HL-60 (cell line): ENCODE measurements around the gene RNU6-9.

ENCODE experiments used
- POLR2AphosphoS5 ChIP-seq: IDR thresholded peaks from 2 replicates; pipeline ENCODE4 v1.6.1; 2012; ENCODE audit warnings: low read depth
- REST ChIP-seq: IDR thresholded peaks from 2 replicates; pipeline ENCODE4 v1.6.1; 2012; ENCODE audit warnings: low read depth; ENCODE audit not compliant: insufficient replicate concordance
- TF ChIP-seq, protein P1 (sequence below): IDR thresholded peaks from one replicate; pipeline ENCODE4 v1.5.1; 2011; ENCODE audit warnings: low read length, control low read depth, inconsistent platforms; ENCODE audit not compliant: insufficient read depth

DNA sequence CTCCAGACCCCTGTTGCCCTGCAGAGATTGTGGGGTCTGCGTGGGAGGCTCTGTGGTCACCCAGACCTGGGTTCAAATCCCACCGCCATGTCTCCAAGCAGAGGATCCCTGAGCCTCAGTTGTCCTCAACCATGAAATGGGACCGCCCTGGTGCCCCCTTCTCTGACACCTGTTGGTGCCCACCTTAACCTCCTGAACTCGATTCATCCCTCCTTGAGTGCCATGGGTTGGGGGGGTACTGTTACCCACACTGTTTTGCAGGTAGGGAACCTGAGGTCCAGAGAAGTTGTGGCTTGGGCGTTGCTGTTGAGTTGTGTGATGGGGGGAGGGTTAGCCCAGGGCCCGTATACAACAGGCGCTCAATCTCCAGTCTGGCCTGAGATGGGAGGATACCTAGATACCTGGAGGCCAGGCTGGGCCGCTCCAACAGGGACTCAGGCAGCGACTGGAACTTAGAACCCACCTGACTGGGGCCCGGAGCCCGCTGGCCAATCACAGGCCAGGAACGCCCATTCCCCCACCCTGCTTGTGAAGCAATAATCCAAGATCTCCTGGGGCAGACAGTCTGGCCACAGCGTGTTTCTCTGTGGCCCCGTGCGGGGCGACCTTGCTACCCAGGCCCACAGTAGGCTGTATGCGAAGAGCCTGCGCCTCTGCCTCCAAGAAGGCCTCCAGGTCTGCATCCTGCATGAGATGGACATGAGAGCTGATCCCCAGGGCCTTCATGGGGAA is 35.4 kb downstream of the RNU6-9 start:
- TF ChIP-seq REST (no peak), POLR2AphosphoS5 (no peak)
- TF ChIP-seq, protein P1, sequence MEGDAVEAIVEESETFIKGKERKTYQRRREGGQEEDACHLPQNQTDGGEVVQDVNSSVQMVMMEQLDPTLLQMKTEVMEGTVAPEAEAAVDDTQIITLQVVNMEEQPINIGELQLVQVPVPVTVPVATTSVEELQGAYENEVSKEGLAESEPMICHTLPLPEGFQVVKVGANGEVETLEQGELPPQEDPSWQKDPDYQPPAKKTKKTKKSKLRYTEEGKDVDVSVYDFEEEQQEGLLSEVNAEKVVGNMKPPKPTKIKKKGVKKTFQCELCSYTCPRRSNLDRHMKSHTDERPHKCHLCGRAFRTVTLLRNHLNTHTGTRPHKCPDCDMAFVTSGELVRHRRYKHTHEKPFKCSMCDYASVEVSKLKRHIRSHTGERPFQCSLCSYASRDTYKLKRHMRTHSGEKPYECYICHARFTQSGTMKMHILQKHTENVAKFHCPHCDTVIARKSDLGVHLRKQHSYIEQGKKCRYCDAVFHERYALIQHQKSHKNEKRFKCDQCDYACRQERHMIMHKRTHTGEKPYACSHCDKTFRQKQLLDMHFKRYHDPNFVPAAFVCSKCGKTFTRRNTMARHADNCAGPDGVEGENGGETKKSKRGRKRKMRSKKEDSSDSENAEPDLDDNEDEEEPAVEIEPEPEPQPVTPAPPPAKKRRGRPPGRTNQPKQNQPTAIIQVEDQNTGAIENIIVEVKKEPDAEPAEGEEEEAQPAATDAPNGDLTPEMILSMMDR: no peak
